ENCODE measurements around the gene ASTN2. TPM values are rescaled to one million over a fixed set of nuclear protein-coding genes. Genes with fewer than 3 reads are reported as not detected.

Gene ASTN2
- total and polyA plus RNA-seq, 12 donors = 1.9 to 11.1 (median 4.0) TPM

GRCh38 chr9:116998305-116998704 lies 416.6 kb downstream of the ASTN2 start:
- no peak for ATAC-seq
- Histone ChIP-seq H3K27me3 (no peaks in the 10 kb centered on the region), H3K36me3 (no peaks in the 10 kb centered on the region), H3K9me3 (no peaks in the 10 kb centered on the region), H3K27ac (no peak overlapping the region), H3K4me1 (no peaks in the 10 kb centered on the region), H3K4me3 (no peak overlapping the region)
- no peak for DNase-seq
- intact Hi-C loops (cut with DNase I) = no loop called here
- TF ChIP-seq CTCF (IDR thresholded peaks at IDR 0.05) = no peak

- intact Hi-C loops (cut with DNase I) = no loop called here
- H3K9me3 ChIP-seq = no peaks in the 10 kb centered on the region
- 29 to 39% methylated on average over 2 of the region's 2 CpGs for WGBS, 2 donors
- no peak overlapping the region for H3K27ac ChIP-seq
- H3K36me3 ChIP-seq = no peaks in the 10 kb centered on the region
- no peaks in the 10 kb centered on the region for H3K4me1 ChIP-seq
- H3K27me3 ChIP-seq = no peaks in the 10 kb centered on the region
- no peak overlapping the region for H3K4me3 ChIP-seq
- no peak for DNase-seq
- no peak for TF ChIP-seq CTCF (IDR thresholded peaks at IDR 0.05)
- no peak for ATAC-seq
Measured at GRCh38 chr9:116992865-116993264, 422.0 kb downstream of the ASTN2 start.

- TF ChIP-seq CTCF (IDR thresholded peaks at IDR 0.05) = no peak
- ATAC-seq (no peak), DNase-seq (no peak)
- intact Hi-C loops (cut with DNase I) = no loop called here
- no peaks in the 10 kb centered on the region for H3K36me3 ChIP-seq
- WGBS, 2 donors = 81 to 86% methylated on average over 2 of the region's 2 CpGs
- H3K27me3 ChIP-seq = no peaks in the 10 kb centered on the region
- no peak overlapping the region for H3K4me3 ChIP-seq
- H3K9me3 ChIP-seq = no peaks in the 10 kb centered on the region
- no peaks in the 10 kb centered on the region for H3K4me1 ChIP-seq
- H3K27ac ChIP-seq = no peak overlapping the region
Measured at GRCh38 chr9:116991051-116991450, 423.8 kb downstream of the ASTN2 start.

- no peak for DNase-seq
- Histone ChIP-seq H3K9me3 (no peaks in the 10 kb centered on the region), H3K27me3 (no peaks in the 10 kb centered on the region), H3K4me1 (no peaks in the 10 kb centered on the region), H3K36me3 (no peaks in the 10 kb centered on the region), H3K27ac (no peak overlapping the region), H3K4me3 (no peak overlapping the region)
- no peak for ATAC-seq
- WGBS, 2 donors = 59 to 67% methylated on average over 1 of the region's 1 CpG
- intact Hi-C loops (cut with DNase I) = no loop called here
- no peak for TF ChIP-seq CTCF (IDR thresholded peaks at IDR 0.05)
Measured at GRCh38 chr9:116990592-116990991, 424.3 kb downstream of the ASTN2 start.
